Large intestine (tissue), 12 donors: ENCODE measurements around the gene PTTG2. TPM values are rescaled to one million over a fixed set of nuclear protein-coding genes. Genes with fewer than 3 reads are reported as not detected.
"Not testable (repeated sequence)": the region's sequence is repeated elsewhere in the genome, so short reads cannot be mapped to it uniquely, and the experiment has no call there.

ENCODE experiments used
- DNase-seq, 2 donors: peaks; one replicate each; pipeline versions ENCODE4 v3.0.0 to v3.0.0-alpha.2; 2013
- H3K27ac ChIP-seq: one replicate; pipeline ENCODE4 v1.5.1; 2013; ENCODE audit warnings: low read length
- H3K27me3 ChIP-seq: 2 replicates; pipeline ENCODE4 v1.6.1; 2013; ENCODE audit warnings: low read length; ENCODE audit not compliant: control insufficient read depth, insufficient read depth
- H3K36me3 ChIP-seq: 2 replicates; pipeline ENCODE4 v1.6.1; 2013; ENCODE audit warnings: low read length; ENCODE audit not compliant: control insufficient read depth, insufficient read depth
- H3K4me1 ChIP-seq: one replicate; pipeline ENCODE4 v1.6.1; 2013; ENCODE audit warnings: low read length; ENCODE audit not compliant: control insufficient read depth, insufficient read depth
- H3K4me3 ChIP-seq: one replicate; pipeline ENCODE4 v1.5.1; 2013; ENCODE audit warnings: low read length
- H3K9me3 ChIP-seq: one replicate; pipeline ENCODE4 v1.6.1; 2013; ENCODE audit warnings: mild to moderate bottlenecking, low read depth, low read length, moderate library complexity; ENCODE audit not compliant: control insufficient read depth
- WGBS: methylation state at CpG from one replicate; pipeline ENCODE4 v1.1.5; 2013; ENCODE audit warnings: low lambda C conversion rate; ENCODE audit not compliant: insufficient coverage; 5-methylcytosine and 5-hydroxymethylcytosine counted together
- long read RNA-seq, 11 donors: transcript quantifications; one replicate each; lab custom pipeline, GENCODE V29; 2026
- polyA plus RNA-seq: library from polyadenylated mRNA; unstranded; fragments of 120-200 nt; gene quantifications from one replicate; pipeline ENCODE4 v1.2.1, GENCODE V29; 2013

The PTTG2 gene
- polyA plus RNA-seq: 0.07 TPM
- long read RNA-seq, donor 1: 0 reads
- long read RNA-seq, donor 2: 0 reads
- long read RNA-seq, donor 3: 0 reads
- long read RNA-seq, donor 4: 0 reads
- long read RNA-seq, donor 5: 0 reads
- long read RNA-seq, donor 6: 0 reads
- long read RNA-seq, donor 7: 0 reads
- long read RNA-seq, donor 8: 0 reads
- long read RNA-seq, donor 9: 0 reads
- long read RNA-seq, donor 10: 0 reads
- long read RNA-seq, donor 11: 0 reads

GRCh38 chr4:37960098-37960497, at the start of gene PTTG2:
Gene PTTG2, plus strand, starts transcription at chr4:37960398. Its CDS starts 37 bp downstream, at chr4:37960435.
- no peaks in the 10 kb centered on the region for H3K4me1 ChIP-seq
- no CpG with 5 or more reads among the region's 5 CpGs for WGBS
- no peaks in the 10 kb centered on the region for H3K27me3 ChIP-seq
- H3K27ac ChIP-seq: no peak within 1 kb of the TSS
- no peak within 1 kb of the TSS for H3K4me3 ChIP-seq
- no peaks in the 10 kb centered on the region for H3K9me3 ChIP-seq
- no peak for DNase-seq
- no peaks in the 10 kb centered on the region for H3K36me3 ChIP-seq

GRCh38 chr4:37914539-37914938, 45.7 kb upstream of the PTTG2 start:
- Histone ChIP-seq H3K27me3 (no peaks in the 10 kb centered on the region), H3K9me3 (no peaks in the 10 kb centered on the region), H3K4me3 (no peak overlapping the region), H3K27ac (no peak overlapping the region), H3K4me1 (no peaks in the 10 kb centered on the region), H3K36me3 (no peaks in the 10 kb centered on the region)
- 88% methylated on average over 1 of the region's 3 CpGs for WGBS
- DNase-seq: peak; percentile 33 to 35

DNA sequence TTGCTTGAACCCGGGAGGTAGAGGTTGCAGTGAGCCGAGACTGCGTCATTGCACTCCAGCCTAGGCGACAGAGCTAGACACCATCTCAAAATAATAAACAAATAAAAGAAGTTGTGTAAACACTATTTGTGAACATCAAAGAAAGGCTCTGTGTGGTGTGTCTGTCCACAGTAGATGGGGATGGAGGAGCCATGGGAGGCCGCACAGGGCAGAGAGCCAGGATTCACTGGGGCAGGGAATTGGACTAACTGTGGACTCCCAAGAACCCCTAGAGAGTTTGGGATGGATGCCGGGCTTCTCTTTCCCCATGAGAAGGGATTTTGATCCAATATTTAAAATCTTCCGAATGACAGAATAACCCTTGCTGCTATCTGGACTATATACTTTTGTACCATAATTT, 42.8 kb upstream of the PTTG2 start:
- no peaks in the 10 kb centered on the region for H3K9me3 ChIP-seq
- no peaks in the 10 kb centered on the region for H3K36me3 ChIP-seq
- no peaks in the 10 kb centered on the region for H3K27me3 ChIP-seq
- DNase-seq: no peak
- no peak overlapping the region for H3K4me3 ChIP-seq
- WGBS: no CpG with 5 or more reads among the region's 7 CpGs
- H3K4me1 ChIP-seq: no peaks in the 10 kb centered on the region
- H3K27ac ChIP-seq: no peak overlapping the region

GRCh38 chr4:37918653-37919052, 41.5 kb upstream of the PTTG2 start:
- no peak for DNase-seq
- Histone ChIP-seq H3K27ac (no peak overlapping the region), H3K9me3 (no peaks in the 10 kb centered on the region), H3K4me1 (no peaks in the 10 kb centered on the region), H3K36me3 (no peaks in the 10 kb centered on the region), H3K4me3 (no peak overlapping the region), H3K27me3 (no peaks in the 10 kb centered on the region)
- WGBS: 100% methylated on average over 1 of the region's 3 CpGs

DNA sequence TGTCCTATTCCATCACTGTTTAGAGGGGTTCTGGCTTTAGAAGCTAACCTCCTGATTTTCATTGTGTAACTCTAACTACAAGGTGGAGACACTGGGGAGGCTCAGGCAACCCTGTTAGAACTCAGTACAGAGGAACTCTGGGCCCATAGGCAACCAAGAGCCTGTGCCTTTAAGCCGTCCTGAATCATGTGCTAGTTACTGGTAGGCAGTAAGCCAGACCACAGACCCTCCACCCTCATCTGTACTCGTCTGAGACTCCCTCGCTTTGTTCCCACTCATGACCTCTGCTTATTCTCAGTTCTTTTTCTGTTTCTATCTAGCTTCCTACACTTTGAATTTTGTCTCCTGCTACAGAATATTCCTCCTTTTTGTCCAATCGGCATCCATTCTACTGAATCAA, 37.9 kb upstream of the PTTG2 start:
- no peak overlapping the region for H3K4me3 ChIP-seq
- H3K27ac ChIP-seq: no peak overlapping the region
- DNase-seq: no peak
- no peaks in the 10 kb centered on the region for H3K4me1 ChIP-seq
- H3K27me3 ChIP-seq: no peaks in the 10 kb centered on the region
- WGBS: 83% methylated on average over 2 of the region's 4 CpGs
- no peaks in the 10 kb centered on the region for H3K9me3 ChIP-seq
- H3K36me3 ChIP-seq: no peaks in the 10 kb centered on the region

- not testable (repeated sequence) for H3K9me3 ChIP-seq, DNase-seq, H3K36me3 ChIP-seq, H3K27me3 ChIP-seq, H3K4me1 ChIP-seq, H3K27ac ChIP-seq, H3K4me3 ChIP-seq
Observed at GRCh38 chr4:37923089-37923488, 37.1 kb upstream of the PTTG2 start.

DNA sequence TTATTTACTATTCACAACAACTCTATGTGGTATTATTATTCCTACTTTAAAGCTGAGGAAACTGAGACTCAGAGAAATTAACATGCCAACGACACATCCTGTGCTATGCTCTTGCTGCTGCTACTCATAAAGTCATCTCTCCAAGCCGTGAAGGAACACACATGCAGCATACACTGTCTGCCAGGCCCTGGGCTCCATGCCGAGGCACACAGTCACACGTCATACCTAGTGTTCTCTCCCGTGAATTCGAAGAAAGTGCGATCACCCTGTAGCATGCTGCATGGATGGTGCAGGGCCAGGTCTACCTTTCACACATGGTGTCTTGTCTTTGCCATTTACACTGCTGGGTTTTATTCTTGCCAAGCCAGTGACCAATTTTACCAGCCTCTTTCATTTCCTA, 35.3 kb upstream of the PTTG2 start:
- DNase-seq: no peak
- H3K27ac ChIP-seq: no peak overlapping the region
- no CpG with 5 or more reads among the region's 7 CpGs for WGBS
- no peaks in the 10 kb centered on the region for H3K4me1 ChIP-seq
- no peaks in the 10 kb centered on the region for H3K27me3 ChIP-seq
- no peaks in the 10 kb centered on the region for H3K9me3 ChIP-seq
- no peak overlapping the region for H3K4me3 ChIP-seq
- H3K36me3 ChIP-seq: no peaks in the 10 kb centered on the region

GRCh38 chr4:37927434-37927833, 32.8 kb upstream of the PTTG2 start:
- no peaks in the 10 kb centered on the region for H3K9me3 ChIP-seq
- WGBS: no CpG with 5 or more reads among the region's 4 CpGs
- DNase-seq: no peak

GRCh38 chr4:37928426-37929416, 31.5 kb upstream of the PTTG2 start:
- Histone ChIP-seq H3K27me3 (no peaks in the 10 kb centered on the region), H3K4me1 (no peaks in the 10 kb centered on the region), H3K9me3 (no peaks in the 10 kb centered on the region), H3K27ac (no peak overlapping the region), H3K36me3 (no peaks in the 10 kb centered on the region), H3K4me3 (no peak overlapping the region)
- DNase-seq: no peak
- 100% methylated on average over 4 of the region's 12 CpGs for WGBS

More at GRCh38 chr4:37927434-37927833, 32.8 kb upstream of the PTTG2 start:
- Histone ChIP-seq H3K4me1 (no peaks in the 10 kb centered on the region), H3K27me3 (no peaks in the 10 kb centered on the region), H3K4me3 (no peak overlapping the region), H3K27ac (no peak overlapping the region), H3K36me3 (no peaks in the 10 kb centered on the region)

- Histone ChIP-seq H3K27ac (no peak overlapping the region), H3K4me3 (no peak overlapping the region), H3K27me3 (no peaks in the 10 kb centered on the region), H3K9me3 (no peaks in the 10 kb centered on the region), H3K36me3 (no peaks in the 10 kb centered on the region), H3K4me1 (no peaks in the 10 kb centered on the region)
- no peak for DNase-seq
- 96% methylated on average over 4 of the region's 8 CpGs for WGBS
Observed at GRCh38 chr4:37934096-37934495, 26.1 kb upstream of the PTTG2 start.
